ENCODE data around the gene AGPAT3.
A peak's percentile ranks its signal among the peaks of the same experiment; 100 is the strongest.

AGPAT3 gene

GRCh38 chr21:43845386-43845785 lies 19.6 kb upstream of the AGPAT3 start:
- H3K9me3 Mint-ChIP-seq: peaks cover 1 to 4% of the 10 kb centered on the region in 2 donors
- H3K4me3 Mint-ChIP-seq: no peak overlapping the region
- no peaks in the 10 kb centered on the region for H3K27me3 Mint-ChIP-seq
- H3K36me3 Mint-ChIP-seq: peaks cover 0 to 5% of the 10 kb centered on the region in 2 donors
- H3K4me1 Mint-ChIP-seq: peaks cover 4 to 8% of the 10 kb centered on the region in 2 donors
- DNase-seq (no peak), ATAC-seq (replicated peaks) (no peak)
- no peak overlapping the region for H3K27ac Mint-ChIP-seq

DNA sequence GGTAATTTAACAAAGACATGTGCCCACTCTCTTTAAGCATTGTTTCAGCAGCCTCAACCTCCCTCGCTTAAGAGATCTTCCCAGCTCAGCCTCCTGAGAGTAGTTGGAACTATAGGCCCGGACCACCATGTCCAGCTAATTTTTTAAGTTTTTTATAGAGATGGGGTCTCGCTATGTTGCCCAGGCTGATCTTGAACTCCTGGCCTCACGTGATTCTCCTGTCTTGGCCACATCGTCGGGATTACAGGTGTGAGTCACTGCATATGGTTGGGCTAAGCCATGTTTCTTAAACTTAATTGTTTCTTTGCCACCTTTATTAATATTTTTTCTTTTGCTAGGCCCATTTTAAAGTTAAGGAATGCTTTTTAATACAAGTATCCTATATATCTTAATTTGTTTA lies 18.6 kb upstream of the AGPAT3 start:
- peaks cover 4 to 14% of the 10 kb centered on the region in 2 donors for H3K36me3 Mint-ChIP-seq
- ATAC-seq (replicated peaks): no peak
- no peaks in the 10 kb centered on the region for H3K27me3 Mint-ChIP-seq
- peaks cover 4 to 8% of the 10 kb centered on the region in 2 donors for H3K4me1 Mint-ChIP-seq
- H3K27ac Mint-ChIP-seq: no peak overlapping the region
- H3K9me3 Mint-ChIP-seq: peaks cover 9 to 13% of the 10 kb centered on the region in 2 donors
- DNase-seq: no peak
- no peak overlapping the region for H3K4me3 Mint-ChIP-seq

DNA sequence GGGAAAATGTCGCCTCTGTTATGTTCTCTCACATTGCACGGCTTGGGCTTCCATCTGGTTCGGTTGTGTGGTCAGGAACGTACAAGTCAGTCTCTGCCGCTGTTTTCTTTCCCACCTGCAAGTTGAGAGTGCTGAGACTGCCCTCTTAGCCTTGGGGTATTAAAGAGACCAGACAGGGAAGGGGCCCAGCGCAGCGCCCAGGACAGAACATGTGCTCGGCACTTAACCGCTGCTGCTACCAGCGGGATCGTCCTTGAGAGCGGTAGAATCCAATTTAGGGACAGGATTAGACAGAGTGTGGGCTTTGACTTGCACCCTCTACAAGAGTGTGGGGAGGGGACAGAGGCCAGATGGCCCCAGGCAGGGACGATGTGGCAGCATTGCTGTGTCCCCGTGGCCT lies 17.7 kb upstream of the AGPAT3 start:
- peaks cover 4 to 14% of the 10 kb centered on the region in 2 donors for H3K36me3 Mint-ChIP-seq
- no peak overlapping the region for H3K27ac Mint-ChIP-seq
- ATAC-seq (replicated peaks) (no peak), DNase-seq (no peak)
- H3K9me3 Mint-ChIP-seq: peaks cover 9 to 13% of the 10 kb centered on the region in 2 donors
- H3K27me3 Mint-ChIP-seq: no peaks in the 10 kb centered on the region
- H3K4me1 Mint-ChIP-seq: peaks cover 4 to 6% of the 10 kb centered on the region in 2 donors
- no peak overlapping the region for H3K4me3 Mint-ChIP-seq

- DNase-seq (no peak), ATAC-seq (replicated peaks) (no peak)
- H3K36me3 Mint-ChIP-seq: peaks cover 4 to 14% of the 10 kb centered on the region in 2 donors
- peaks cover 9 to 13% of the 10 kb centered on the region in 2 donors for H3K9me3 Mint-ChIP-seq
- peaks cover 0 to 3% of the 10 kb centered on the region in 2 donors for H3K4me1 Mint-ChIP-seq
- no peak overlapping the region for H3K4me3 Mint-ChIP-seq
- peaks cover 0 to 4% of the 10 kb centered on the region in 2 donors for H3K27me3 Mint-ChIP-seq
- H3K27ac Mint-ChIP-seq: no peak overlapping the region
Observed at GRCh38 chr21:43848771-43849170, 16.3 kb upstream of the AGPAT3 start.

GRCh38 chr21:43849532-43850299 lies 15.3 kb upstream of the AGPAT3 start:
- H3K36me3 Mint-ChIP-seq: peaks cover 4 to 14% of the 10 kb centered on the region in 2 donors
- no peak overlapping the region for H3K27ac Mint-ChIP-seq
- DNase-seq (no peak), ATAC-seq (replicated peaks) (no peak)
- peaks cover 9 to 13% of the 10 kb centered on the region in 2 donors for H3K9me3 Mint-ChIP-seq
- peaks cover 0 to 8% of the 10 kb centered on the region in 2 donors for H3K27me3 Mint-ChIP-seq
- peaks cover 5 to 12% of the 10 kb centered on the region in 2 donors for H3K4me1 Mint-ChIP-seq
- no peak overlapping the region for H3K4me3 Mint-ChIP-seq

DNA sequence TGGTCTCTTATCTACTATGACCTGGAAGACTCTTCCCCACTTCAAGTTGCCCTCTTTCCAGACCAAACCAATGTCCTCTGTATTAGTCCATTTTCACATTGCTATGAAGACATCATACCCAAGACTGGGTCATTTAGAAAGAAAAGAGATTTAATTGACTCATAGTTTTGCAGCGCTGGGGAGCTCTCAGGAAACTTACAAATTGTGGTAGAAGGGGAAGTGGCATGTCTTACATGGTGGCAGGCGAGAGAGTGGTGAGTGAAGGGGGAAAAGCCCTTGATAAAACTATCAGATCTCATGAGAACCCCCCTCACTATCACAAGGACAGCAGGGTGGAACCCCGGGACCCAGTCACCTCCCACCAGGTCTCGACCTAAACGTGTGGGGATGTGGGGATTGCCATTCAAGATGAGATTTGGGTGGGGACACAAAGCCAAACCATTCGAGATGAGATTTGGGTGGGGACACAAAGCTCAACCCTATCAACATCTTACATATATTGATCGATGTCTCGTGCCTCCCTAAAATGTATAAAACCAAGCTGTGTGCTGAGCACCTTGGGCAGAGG lies 14.2 kb upstream of the AGPAT3 start:
- H3K27ac Mint-ChIP-seq: peak overlapping the region; percentile 2
- no peak for DNase-seq
- H3K4me1 Mint-ChIP-seq: peaks cover 14 to 23% of the 10 kb centered on the region in 2 donors
- H3K9me3 Mint-ChIP-seq: peaks cover 9 to 13% of the 10 kb centered on the region in 2 donors
- ATAC-seq (replicated peaks): no peak
- no peak overlapping the region for H3K4me3 Mint-ChIP-seq
- H3K36me3 Mint-ChIP-seq: peaks cover 4 to 14% of the 10 kb centered on the region in 2 donors
- H3K27me3 Mint-ChIP-seq: peaks cover 0 to 11% of the 10 kb centered on the region in 2 donors

DNA sequence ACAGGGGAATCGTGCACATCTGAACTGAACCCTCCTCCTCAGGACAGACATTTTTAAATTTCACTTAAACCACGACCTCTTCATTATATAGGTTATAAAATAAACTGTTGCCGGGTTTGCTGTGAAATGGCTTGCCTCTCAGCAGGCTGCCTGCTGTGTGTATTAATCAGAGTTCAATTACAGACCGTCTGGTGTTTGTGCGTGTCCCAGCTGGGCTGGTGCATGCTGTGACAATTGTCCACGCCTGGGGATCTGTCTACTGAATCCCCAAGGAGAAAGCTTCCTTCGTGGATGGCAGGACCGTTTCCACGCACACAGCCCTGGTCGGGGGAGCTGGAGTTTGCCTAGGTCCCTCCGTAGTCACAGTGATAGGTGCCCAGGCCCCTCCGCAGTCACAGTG lies 13.4 kb upstream of the AGPAT3 start:
- H3K9me3 Mint-ChIP-seq: peaks cover 9 to 13% of the 10 kb centered on the region in 2 donors
- H3K36me3 Mint-ChIP-seq: peaks cover 4 to 14% of the 10 kb centered on the region in 2 donors
- H3K27me3 Mint-ChIP-seq: peaks cover 0 to 11% of the 10 kb centered on the region in 2 donors
- no peak overlapping the region for H3K27ac Mint-ChIP-seq
- H3K4me3 Mint-ChIP-seq: no peak overlapping the region
- ATAC-seq (replicated peaks): no peak
- no peak for DNase-seq
- peaks cover 18 to 27% of the 10 kb centered on the region in 2 donors for H3K4me1 Mint-ChIP-seq

DNA sequence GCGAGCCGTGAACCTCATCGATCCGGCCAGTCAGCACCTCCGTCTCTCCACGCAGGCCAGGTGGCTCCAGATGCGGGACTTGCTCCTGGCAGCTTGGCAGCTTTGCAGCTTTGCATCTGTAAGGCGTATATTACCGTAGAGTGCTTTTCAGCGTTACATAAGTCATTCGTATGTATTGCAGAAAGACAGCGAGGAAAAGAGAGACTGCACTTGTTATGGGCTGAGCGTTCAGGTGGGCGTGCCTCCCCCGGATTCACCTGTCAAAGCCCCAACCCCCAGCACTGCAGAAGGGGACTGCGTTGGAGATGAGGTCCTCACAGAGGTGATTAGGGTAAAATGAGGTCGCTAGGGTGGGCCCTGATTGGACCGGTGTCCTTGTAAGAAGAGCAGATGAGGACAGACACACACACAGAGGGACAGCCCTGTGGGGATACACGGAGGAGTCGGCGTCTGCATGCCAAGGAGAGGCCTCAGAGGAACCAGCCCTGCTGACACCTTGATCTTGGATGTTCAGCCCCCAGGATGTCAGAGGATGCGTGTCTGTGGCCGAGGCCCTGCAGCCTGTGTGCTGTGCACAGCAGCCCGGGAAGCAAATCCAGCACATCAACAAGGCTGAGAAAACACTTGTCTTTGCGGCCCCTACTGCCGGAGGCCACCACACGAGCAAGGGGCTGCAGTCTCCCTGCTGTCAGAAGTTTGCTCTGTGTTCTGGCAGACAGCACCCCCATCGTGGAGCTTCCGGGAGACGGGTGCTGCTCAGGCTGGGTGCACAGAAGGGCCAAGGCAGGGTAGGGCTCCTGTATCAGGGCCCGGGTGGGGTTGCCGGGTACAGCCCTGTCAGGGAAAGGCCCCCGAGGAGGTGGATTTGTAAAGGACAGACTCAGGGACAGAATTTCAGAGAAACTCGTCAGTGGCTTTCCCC lies 10.9 kb upstream of the AGPAT3 start:
- Mint-ChIP-seq H3K27me3 (peaks cover 0 to 11% of the 10 kb centered on the region in 2 donors), H3K9me3 (peaks cover 9 to 13% of the 10 kb centered on the region in 2 donors), H3K36me3 (peaks cover 4 to 14% of the 10 kb centered on the region in 2 donors), H3K4me1 (peaks cover 18 to 27% of the 10 kb centered on the region in 2 donors), H3K4me3 (peak overlapping the region in 1 of 2 donors; percentile 75), H3K27ac (peak overlapping the region; percentile 98)
- ATAC-seq (replicated peaks): peak in 1 of 2 donors; percentile 4
- DNase-seq: no peak

DNA sequence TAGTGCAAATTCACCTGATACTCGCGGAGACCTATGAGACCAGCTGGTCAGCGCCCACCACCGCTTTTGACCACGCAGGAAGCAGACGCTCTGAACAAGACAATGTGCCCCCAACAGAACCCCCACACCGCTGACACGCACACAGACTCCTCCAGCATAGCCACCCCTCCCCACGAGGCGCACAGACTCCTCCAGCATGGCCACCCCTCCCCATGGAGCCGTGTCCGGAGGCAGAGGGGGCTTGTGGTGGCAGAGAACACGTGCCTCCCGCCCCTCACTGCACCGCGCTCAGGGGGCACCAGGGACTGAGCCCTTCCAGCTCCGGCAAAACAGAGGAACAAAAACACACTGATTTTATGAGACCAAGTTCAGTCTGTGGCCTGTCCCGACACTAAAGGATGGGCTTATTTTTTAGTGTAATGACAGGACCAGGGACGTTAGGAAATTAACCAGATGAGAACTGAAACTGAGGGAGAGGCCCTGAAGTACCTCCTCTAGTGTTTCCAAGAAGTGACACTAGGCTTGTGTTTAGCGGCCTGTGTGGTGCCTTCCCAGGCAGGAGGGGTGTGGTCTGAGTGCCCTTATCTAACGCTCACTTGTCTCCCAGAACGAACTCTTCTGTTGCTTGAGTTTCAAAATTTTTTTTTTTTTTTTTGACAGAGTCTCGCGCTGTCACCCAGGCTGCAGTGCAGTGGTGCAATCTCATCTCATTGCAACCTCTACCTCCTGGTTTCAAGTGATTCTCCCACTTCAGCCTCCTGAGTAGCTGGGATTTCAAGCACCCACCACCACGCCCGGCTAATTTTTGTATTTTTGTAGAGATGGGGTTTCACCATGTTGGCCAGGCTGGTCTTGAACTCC lies 10.0 kb upstream of the AGPAT3 start:
- peak; percentile 99 to 100 for ATAC-seq (replicated peaks)
- H3K36me3 Mint-ChIP-seq: peaks cover 4 to 9% of the 10 kb centered on the region in 2 donors
- peaks cover 8% of the 10 kb centered on the region in 2 donors for H3K9me3 Mint-ChIP-seq
- peak overlapping the region; percentile 75 to 81 for H3K4me3 Mint-ChIP-seq
- peak; percentile 71 for DNase-seq
- peaks cover 0 to 11% of the 10 kb centered on the region in 2 donors for H3K27me3 Mint-ChIP-seq
- peak overlapping the region; percentile 98 for H3K27ac Mint-ChIP-seq
- H3K4me1 Mint-ChIP-seq: peaks cover 18 to 27% of the 10 kb centered on the region in 2 donors

- ATAC-seq (replicated peaks) (no peak), DNase-seq (no peak)
- H3K27me3 Mint-ChIP-seq: peaks cover 0 to 11% of the 10 kb centered on the region in 2 donors
- peaks cover under 1 to 4% of the 10 kb centered on the region in 2 donors for H3K36me3 Mint-ChIP-seq
- peak overlapping the region; percentile 25 to 38 for H3K4me3 Mint-ChIP-seq
- peak overlapping the region; percentile 17 for H3K27ac Mint-ChIP-seq
- peaks cover 18 to 27% of the 10 kb centered on the region in 2 donors for H3K4me1 Mint-ChIP-seq
- peaks cover 3 to 4% of the 10 kb centered on the region in 2 donors for H3K9me3 Mint-ChIP-seq
Observed at GRCh38 chr21:43855955-43856354, 9.1 kb upstream of the AGPAT3 start.

- no peak for DNase-seq
- H3K27me3 Mint-ChIP-seq: peaks cover 0 to 5% of the 10 kb centered on the region in 2 donors
- no peak overlapping the region for H3K27ac Mint-ChIP-seq
- no peaks in the 10 kb centered on the region for H3K36me3 Mint-ChIP-seq
- peaks cover 28 to 33% of the 10 kb centered on the region in 2 donors for H3K4me1 Mint-ChIP-seq
- H3K9me3 Mint-ChIP-seq: no peaks in the 10 kb centered on the region
- ATAC-seq (replicated peaks): no peak
- H3K4me3 Mint-ChIP-seq: no peak overlapping the region
Observed at GRCh38 chr21:43858806-43859648, 6.0 kb upstream of the AGPAT3 start.

DNA sequence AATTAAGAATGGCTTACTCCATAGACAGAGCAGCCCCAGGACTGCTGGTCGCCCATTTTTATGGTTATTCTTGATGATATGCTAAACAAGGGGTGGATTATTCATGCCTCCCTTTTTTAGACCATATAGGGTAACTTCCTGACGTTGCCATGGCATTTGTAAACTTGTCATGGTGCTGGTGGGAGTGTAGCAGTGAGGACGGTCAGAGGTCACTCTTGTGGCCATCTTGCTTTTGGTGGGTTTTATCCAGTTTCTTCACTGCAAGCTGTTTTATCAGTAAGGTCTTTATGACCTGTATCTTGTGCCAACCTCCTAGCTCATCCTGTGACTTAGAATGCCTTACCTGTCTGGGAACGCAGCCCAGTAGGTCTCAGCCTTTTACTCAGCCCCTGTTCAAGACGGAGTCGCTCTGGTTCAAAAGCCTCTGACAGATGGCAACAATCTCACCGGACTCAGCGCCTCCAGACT lies 5.2 kb upstream of the AGPAT3 start:
- Mint-ChIP-seq H3K4me3 (no peak overlapping the region), H3K4me1 (peaks cover 24 to 25% of the 10 kb centered on the region in 2 donors), H3K27me3 (peaks cover 0 to 3% of the 10 kb centered on the region in 2 donors), H3K27ac (no peak overlapping the region), H3K9me3 (no peaks in the 10 kb centered on the region), H3K36me3 (no peaks in the 10 kb centered on the region)
- no peak for DNase-seq
- no peak for ATAC-seq (replicated peaks)

Data from stimulated activated naive B cell treated with anti-CD40 and anti-IgM and Interleukin-4, amounts not matched to agents 10 μg/mL and 1 μg/mL and 100 μg/mL, for 72 hours (primary cell).